Heart left ventricle (tissue), 13 donors: ENCODE data around the gene BTBD1.

Experiments
- CTCF ChIP-seq, 12 donors: fragments of 200-600 bp; sonication (generic) in 4 of 12; IDR thresholded peaks; one replicate each; pipeline versions ENCODE4 v1.5.0 to v1.8.0; 2018 to 2022; ENCODE audit warnings: antibody characterized with exemption in 12 of 12, mild to moderate bottlenecking in 5 of 12
- POLR2A ChIP-seq, 2 donors: fragments of 450-650 bp; IDR thresholded peaks; one replicate each; pipeline ENCODE4 v1.6.1; 2017; ENCODE audit warnings: antibody characterized with exemption in 2 of 2, mild to moderate bottlenecking in 2 of 2, moderate library complexity in 2 of 2
- donor health status: ischemic (EF 13 %, LVEDD 7.1; RV severe dilation, severe dysfunction).
- donor health status: DM: no; HTN: yes; CAD: no.
- donor health status: DM: no; HTN: no; CAD: no.
- donor health status: ischemic (EF 25% LVEDD 6.9; RV normal size, moderate dysfunction).
- donor health status: ischemic (EF 25% LVEDD 5.7; RV mildly dilated, moderate dysfunction).
- donor health status: ischemic (EF 35%, LVEDD 5.7; RV mildly dilated, moderate dysfunction).
- donor health status: nonischemic (EF 11% LVEDD 7.7; RV severe dilation, severe dysfunction).
- donor health status: DM: yes; HTN: yes; CAD: no.
- donor health status: PGD.
- donor health status: ischemic (EF 29% LVEDD 5.4; RV normal size, mild dysfunction).
- donor health status: nonischemic (EF 23%, LVEDD 6.1; RV moderate dilation, normal function).

- TF ChIP-seq CTCF (IDR thresholded peaks at IDR 0.05) (no peak), POLR2A (IDR thresholded peaks at IDR 0.05) (no peak)
Observed at GRCh38 chr15:83018436-83018835, 48.6 kb downstream of the BTBD1 start.
